ENCODE measurements around the gene MAPKBP1. TPM values are rescaled to one million over a fixed set of nuclear protein-coding genes. Genes with fewer than 3 reads are reported as not detected.
A peak's percentile ranks its signal among the peaks of the same experiment; 100 is the strongest.

The MAPKBP1 gene
- total RNA-seq, 1 experiment from 2014 or later: 20.7 TPM

GRCh38 chr15:41783296-41783695, 9.0 kb downstream of the MAPKBP1 start:
- DNase-seq (ENCODE audit: low read depth): no peak

GRCh38 chr15:41788262-41788661, 14.0 kb downstream of the MAPKBP1 start:
- no peak for DNase-seq (ENCODE audit: low read depth)

GRCh38 chr15:41789236-41789635, 15.0 kb downstream of the MAPKBP1 start:
- DNase-seq (ENCODE audit: low read depth): no peak

- no peak for DNase-seq (ENCODE audit: low read depth)
Observed at GRCh38 chr15:41789662-41790061, 15.4 kb downstream of the MAPKBP1 start.

GRCh38 chr15:41790169-41790568, 15.9 kb downstream of the MAPKBP1 start:
- no peak for DNase-seq (ENCODE audit: low read depth)

- peak; percentile 85 for DNase-seq (ENCODE audit: low read depth)
Observed at GRCh38 chr15:41790756-41791546, 16.7 kb downstream of the MAPKBP1 start.

- DNase-seq (ENCODE audit: low read depth): no peak
Observed at GRCh38 chr15:41791547-41791937, 17.3 kb downstream of the MAPKBP1 start.

GRCh38 chr15:41792000-41792637, 17.8 kb downstream of the MAPKBP1 start:
- peak; percentile 78 for DNase-seq (ENCODE audit: low read depth)

- no peak for DNase-seq (ENCODE audit: low read depth)
Observed at GRCh38 chr15:41794081-41794480, 19.8 kb downstream of the MAPKBP1 start.

- no peak for DNase-seq (ENCODE audit: low read depth)
Observed at GRCh38 chr15:41795996-41796856, 21.9 kb downstream of the MAPKBP1 start.

GRCh38 chr15:41797201-41797944, 23.1 kb downstream of the MAPKBP1 start:
- DNase-seq (ENCODE audit: low read depth): no peak

- no peak for DNase-seq (ENCODE audit: low read depth)
Observed at GRCh38 chr15:41798607-41799487, 24.6 kb downstream of the MAPKBP1 start.

GRCh38 chr15:41799488-41799805, 25.2 kb downstream of the MAPKBP1 start:
- no peak for DNase-seq (ENCODE audit: low read depth)

GRCh38 chr15:41801185-41801584, 26.9 kb downstream of the MAPKBP1 start:
- no peak for DNase-seq (ENCODE audit: low read depth)

- peak; percentile 29 for DNase-seq (ENCODE audit: low read depth)
Observed at GRCh38 chr15:41801850-41802455, 27.7 kb downstream of the MAPKBP1 start.

GRCh38 chr15:41804361-41804760, 30.1 kb downstream of the MAPKBP1 start:
- DNase-seq (ENCODE audit: low read depth): no peak

- DNase-seq (ENCODE audit: low read depth): no peak
Observed at GRCh38 chr15:41804916-41805666, 30.8 kb downstream of the MAPKBP1 start.

GRCh38 chr15:41805711-41806110, 31.4 kb downstream of the MAPKBP1 start:
- no peak for DNase-seq (ENCODE audit: low read depth)
